ENCODE results near the gene HOXB1. TPM values are rescaled to one million over a fixed set of nuclear protein-coding genes. Genes with fewer than 3 reads are reported as not detected.

The HOXB1 gene
- total and polyA plus RNA-seq, 2 of the 8 experiments (the other 6 are each of a cell fraction or from before 2014, with no cell fraction given), result not detected

DNA sequence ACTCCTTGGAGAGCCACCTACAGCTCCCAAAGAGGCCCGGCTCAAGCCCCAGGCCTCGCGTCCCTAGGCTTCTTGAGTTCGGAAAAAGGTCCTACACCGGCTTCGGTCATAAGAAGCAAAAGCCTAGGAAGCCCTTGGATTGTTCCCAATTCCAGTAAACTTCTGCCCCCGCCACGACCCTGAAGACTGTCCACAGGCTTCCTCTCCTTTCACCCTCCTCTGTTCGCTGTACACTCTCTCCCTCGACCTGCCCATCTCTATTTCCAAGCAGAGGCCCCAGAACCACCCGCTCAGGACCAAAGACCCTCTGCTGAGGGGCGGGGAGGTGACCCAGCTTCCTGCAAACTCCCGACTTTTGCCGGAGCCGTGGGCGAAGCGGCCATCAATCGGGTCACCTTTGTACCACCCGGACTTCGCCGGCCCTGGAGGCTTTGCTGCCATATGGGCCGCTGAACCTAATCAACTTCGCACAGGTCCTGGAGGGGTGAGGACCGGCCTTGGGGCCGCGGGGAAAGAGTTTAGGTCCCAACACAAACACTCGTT is 11.4 kb upstream of the HOXB1 start:
- DNase-seq (ENCODE audit: low read depth in 1 of 2, low spot score in 2 of 2), result no peak
- 13% methylated on average over 27 of the region's 27 CpGs; no CpG with 5 or more reads in 1 of the 2 experiments for WGBS, 2 experiments (ENCODE audit: extremely low coverage in 1 of 2, insufficient coverage in 1 of 2, insufficient read length in 1 of 2, insufficient replicate concordance in 2 of 2, low coverage in 1 of 2, low lambda C conversion rate in 2 of 2, missing lambda C conversion rate in 1 of 2)
- no peak for TF ChIP-seq CHD1 (IDR thresholded peaks at IDR 0.05; ENCODE audit: low read depth, low read length)
- 0 out of 2 replicates have a peak, but pooled peaks have one; percentile 23 for TF ChIP-seq TCF12 (IDR thresholded peaks at IDR 0.05; ENCODE audit: low read depth, low read length)
- peak; percentile 85 for TF ChIP-seq SUZ12 (IDR thresholded peaks at IDR 0.05; ENCODE audit: low read length)
- TF ChIP-seq NRF1 (IDR thresholded peaks at IDR 0.05; ENCODE audit: low read depth, low read length), result no peak
- TF ChIP-seq, protein P1, sequence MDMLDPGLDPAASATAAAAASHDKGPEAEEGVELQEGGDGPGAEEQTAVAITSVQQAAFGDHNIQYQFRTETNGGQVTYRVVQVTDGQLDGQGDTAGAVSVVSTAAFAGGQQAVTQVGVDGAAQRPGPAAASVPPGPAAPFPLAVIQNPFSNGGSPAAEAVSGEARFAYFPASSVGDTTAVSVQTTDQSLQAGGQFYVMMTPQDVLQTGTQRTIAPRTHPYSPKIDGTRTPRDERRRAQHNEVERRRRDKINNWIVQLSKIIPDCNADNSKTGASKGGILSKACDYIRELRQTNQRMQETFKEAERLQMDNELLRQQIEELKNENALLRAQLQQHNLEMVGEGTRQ (IDR thresholded peaks at IDR 0.05; ENCODE audit: low read length), result no peak
- TF ChIP-seq JUN (IDR thresholded peaks at IDR 0.05; ENCODE audit: low read depth, low read length), result no peak
- TF ChIP-seq CTBP2 (IDR thresholded peaks at IDR 0.05; ENCODE audit: borderline replicate concordance, insufficient read depth, insufficient read length, low read length), result no peak
- no peak for TF ChIP-seq KDM4A (IDR thresholded peaks at IDR 0.05; ENCODE audit: low read depth, low read length, severe bottlenecking)
- TF ChIP-seq SAP30 (IDR thresholded peaks at IDR 0.05; ENCODE audit: insufficient read depth, insufficient replicate concordance, low read length), result no peak
- peak; percentile 86 for TF ChIP-seq EZH2 (IDR thresholded peaks at IDR 0.05; ENCODE audit: low read depth, low read length, severe bottlenecking)

More for the DNA sequence above, 11.4 kb upstream of the HOXB1 start:
- Histone ChIP-seq H3K23me2 (ENCODE audit: low read depth, low read length) (no peaks in the 10 kb centered on the region; the same call in 1 of the 2 replicates), H3K56ac (replicated peaks; ENCODE audit: insufficient read length, low read depth, low read length) (no peak overlapping the region), H4K20me1 (replicated peaks in 1 of 2; ENCODE audit: control insufficient read depth in 1 of 2, insufficient read depth in 2 of 2, low read length in 2 of 2) (peaks cover 5 to 10% of the 10 kb centered on the region in 2 experiments), H2BK20ac (ENCODE audit: low read length) (no peak overlapping the region), H4K91ac (replicated peaks; ENCODE audit: insufficient read length, low read length) (no peak overlapping the region), H3K79me1 (ENCODE audit: low read depth, low read length) (no peaks in the 10 kb centered on the region), H3K27me3 (replicated peaks in 1 of 4; ENCODE audit: control insufficient read depth in 3 of 4, extremely low read depth in 1 of 4, insufficient read depth in 3 of 4, low read length in 3 of 4) (peaks cover 73 to 88% (median 85%) of the 10 kb centered on the region in 4 experiments), H3K27ac (ENCODE audit: low read depth, low read length) (no peak overlapping the region), H4K8ac (ENCODE audit: extremely low read depth, insufficient read depth, low read length) (no peak overlapping the region; the same call in 1 of the 2 replicates), H3K4me1 (replicated peaks in 1 of 4; ENCODE audit: control insufficient read depth in 3 of 4, insufficient read depth in 4 of 4, low read length in 3 of 4) (peaks cover 0 to 18% (median 12%) of the 10 kb centered on the region in 4 experiments; a peak in 6 of 7 replicates), H3K36me3 (ENCODE audit: control insufficient read depth in 2 of 4, insufficient read depth in 4 of 4, low read length in 3 of 4) (peaks cover 0 to 3% (median 0%) of the 10 kb centered on the region in 4 experiments; a peak in 1 of 8 replicates), H3K14ac (ENCODE audit: insufficient read length) (no peak overlapping the region), H3K9ac (replicated peaks in 1 of 4; ENCODE audit: extremely low read depth in 1 of 4, low read depth in 3 of 4, low read length in 3 of 4) (no peak overlapping the region), H2BK5ac (ENCODE audit: low read depth, low read length) (no peak overlapping the region), H4K5ac (ENCODE audit: insufficient read length, low read depth, low read length) (no peak overlapping the region), H2BK15ac (ENCODE audit: low read length) (no peak overlapping the region), H3K4ac (replicated peaks; ENCODE audit: insufficient read length, low read depth, low read length) (no peak overlapping the region), H2AFZ (ENCODE audit: low read length) (no peak overlapping the region; the same call in 1 of the 2 replicates), H3K79me2 (ENCODE audit: control insufficient read depth in 1 of 2, insufficient read depth in 2 of 2, low read length in 2 of 2) (no peaks in the 10 kb centered on the region), H3K23ac (ENCODE audit: insufficient read length) (no peak overlapping the region), H2BK12ac (ENCODE audit: low read depth, low read length) (no peak overlapping the region), H3K4me3 (ENCODE audit: extremely low read depth in 1 of 4, insufficient read depth in 2 of 4, low read depth in 3 of 4, low read length in 4 of 4) (peak overlapping the region; percentile 23 to 56 (median 37); a peak in 6 of 8 replicates), H3K18ac (ENCODE audit: extremely low read depth, low read length) (0 out of 2 replicates have a peak overlapping the region, but pooled peaks have one; percentile 42), H3K9me3 (ENCODE audit: insufficient read depth in 2 of 2, low read depth in 1 of 2, low read length in 1 of 2) (no peaks in the 10 kb centered on the region), H3K4me2 (ENCODE audit: insufficient read depth in 1 of 2, low read depth in 2 of 2, low read length in 2 of 2) (peak overlapping the region; percentile 65 to 91), H2BK120ac (replicated peaks; ENCODE audit: low read depth, low read length) (no peak overlapping the region), H2AK5ac (ENCODE audit: low read depth, low read length) (no peak overlapping the region)
- POLR2A ChIA-PET (ENCODE audit: partially characterized antibody), result interaction anchor here (0.9 kb wide), 3 partner anchors 13 to 21 kb away, joined by 3 read pairs; no protein-coding TSS in a partner anchor
- CTCF ChIA-PET (ENCODE audit: partially characterized antibody), result interaction anchor here (0.6 to 2.6 kb wide), 6 partner anchors 8 to 50 kb away, joined by 3 to 6 read pairs (median 5); no protein-coding TSS in a partner anchor
- no peak for FAIRE-seq
